Measurements from ENCODE around the gene PAIP2.
A peak's percentile ranks its signal among the peaks of the same experiment; 100 is the strongest.
"Not testable (repeated sequence)": the region's sequence is repeated elsewhere in the genome, so short reads cannot be mapped to it uniquely, and the experiment has no call there.

The PAIP2 gene

GRCh38 chr5:139379626-139380449, 38.2 kb downstream of the PAIP2 start:
- DNase-seq = no peak

- no peak for DNase-seq
Observed at GRCh38 chr5:139381837-139382761, 40.4 kb downstream of the PAIP2 start.

GRCh38 chr5:139382807-139383206, 41.2 kb downstream of the PAIP2 start:
- DNase-seq = no peak

GRCh38 chr5:139383275-139383992, 41.8 kb downstream of the PAIP2 start, which contains the start of gene SLC23A1:
Gene SLC23A1, minus strand, starts transcription at chr5:139383297. Its CDS starts 44 bp downstream, at chr5:139383253.
- DNase-seq = no peak

- DNase-seq = no peak
Observed at GRCh38 chr5:139383993-139384590, 42.4 kb downstream of the PAIP2 start.

GRCh38 chr5:139384591-139385051, 43.0 kb downstream of the PAIP2 start:
- no peak for DNase-seq

- DNase-seq = peak in 1 of 2 donors; percentile 37
Observed at GRCh38 chr5:139385061-139386049, 43.7 kb downstream of the PAIP2 start.

- no peak for DNase-seq
Observed at GRCh38 chr5:139386050-139386438, 44.4 kb downstream of the PAIP2 start.

GRCh38 chr5:139386956-139387355, 45.3 kb downstream of the PAIP2 start:
- not testable (repeated sequence) for DNase-seq

- peak in 1 of 2 donors; percentile 25 for DNase-seq
Observed at GRCh38 chr5:139387611-139388197, 46.0 kb downstream of the PAIP2 start.

GRCh38 chr5:139388198-139388821, 46.7 kb downstream of the PAIP2 start:
- DNase-seq = peak in 1 of 2 donors; percentile 77

GRCh38 chr5:139389701-139390638, 48.3 kb downstream of the PAIP2 start, which contains the start of gene MZB1:
Gene MZB1, minus strand, starts transcription at chr5:139389913. Its CDS starts 57 bp downstream, at chr5:139389856.
- no peak for DNase-seq

GRCh38 chr5:139390639-139391569, 49.2 kb downstream of the PAIP2 start:
- DNase-seq = no peak

GRCh38 chr5:139391570-139392323, 50.1 kb downstream of the PAIP2 start:
- no peak for DNase-seq

- no peak for DNase-seq
Observed at GRCh38 chr5:139392324-139392677, 50.6 kb downstream of the PAIP2 start.

- peak; percentile 69 to 84 for DNase-seq
Observed at GRCh38 chr5:139392678-139393496, 51.2 kb downstream of the PAIP2 start.

Measured in bone marrow (tissue), 2 donors.